Stimulated activated naive CD4-positive, alpha-beta T cell (primary cell): Measurements from ENCODE around the gene PLCL2.
"Not testable (repeated sequence)": the region's sequence is repeated elsewhere in the genome, so short reads cannot be mapped to it uniquely, and the experiment has no call there.

Source experiments
- DNase-seq, 6 experiments: peaks; one replicate each; lab custom pipeline; 2025; lab: John Stamatoyannopoulos, UW

Gene PLCL2

GRCh38 chr3:16961621-16962205, 77.0 kb downstream of the PLCL2 start:
- no peak for DNase-seq

DNA sequence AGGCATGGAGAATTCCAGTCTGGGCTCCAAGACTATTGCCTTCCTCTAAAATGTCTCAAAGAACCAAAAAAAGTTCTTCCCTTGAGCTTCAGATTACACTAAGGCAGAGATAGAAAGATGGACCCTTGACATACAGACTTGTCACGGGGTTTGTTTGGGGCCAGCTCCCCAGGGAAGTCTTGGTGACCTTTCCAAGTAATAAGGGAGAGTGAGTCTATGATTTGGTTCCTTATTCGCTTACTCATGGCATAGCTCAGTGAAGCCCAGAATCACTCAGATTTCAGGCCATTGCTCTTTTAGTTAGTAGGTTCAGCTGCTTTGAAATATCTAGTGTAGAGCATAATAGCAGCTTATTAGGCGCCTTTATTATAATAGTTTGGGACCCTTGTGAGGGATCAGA, 90.3 kb downstream of the PLCL2 start:
- DNase-seq: no peak

- DNase-seq: no peak
Measured at GRCh38 chr3:16978234-16978920, 93.6 kb downstream of the PLCL2 start.

- DNase-seq: no peak
Measured at GRCh38 chr3:16978921-16979271, 94.1 kb downstream of the PLCL2 start.

GRCh38 chr3:16979769-16980515, 95.2 kb downstream of the PLCL2 start:
- DNase-seq: not testable (repeated sequence)

DNA sequence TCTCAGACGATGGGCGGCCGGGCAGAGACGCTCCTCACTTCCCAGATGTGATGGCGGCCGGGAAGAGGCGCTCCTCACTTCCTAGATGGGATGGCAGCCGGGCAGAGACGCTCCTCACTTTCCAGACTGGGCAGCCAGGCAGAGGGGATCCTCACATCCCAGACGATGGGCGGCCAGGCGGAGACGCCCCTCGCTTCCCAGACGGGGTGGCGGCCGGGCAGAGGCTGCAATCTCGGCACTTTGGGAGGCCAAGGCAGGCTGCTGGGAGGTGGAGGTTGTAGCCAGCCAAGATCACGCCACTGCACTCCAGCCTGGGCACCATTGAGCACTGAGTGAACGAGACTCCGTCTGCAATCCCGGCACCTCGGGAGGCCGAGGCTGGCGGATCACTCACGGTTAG, 95.8 kb downstream of the PLCL2 start:
- DNase-seq: not testable (repeated sequence)

DNA sequence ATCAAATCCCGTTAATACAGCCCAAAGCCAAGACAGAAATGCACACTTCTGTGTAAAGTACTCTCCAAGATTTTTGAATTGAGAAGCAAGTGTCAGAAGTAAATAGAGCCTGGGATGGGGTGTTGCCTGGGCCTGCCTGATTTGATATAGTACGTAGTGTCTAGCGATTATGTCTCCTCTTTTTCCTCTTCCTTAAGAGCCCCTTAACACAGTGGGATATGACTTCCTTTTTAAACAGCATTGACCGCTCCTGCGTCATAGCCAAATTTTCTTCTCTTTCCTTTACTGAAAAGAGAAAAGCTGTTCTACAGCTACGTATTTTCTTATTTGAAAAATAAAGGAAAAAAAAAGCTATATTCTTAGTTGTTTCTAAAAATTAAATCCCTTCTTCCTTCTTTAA, 97.7 kb downstream of the PLCL2 start:
- no peak for DNase-seq

GRCh38 chr3:16985608-16986007, 100.9 kb downstream of the PLCL2 start:
- DNase-seq: no peak

DNA sequence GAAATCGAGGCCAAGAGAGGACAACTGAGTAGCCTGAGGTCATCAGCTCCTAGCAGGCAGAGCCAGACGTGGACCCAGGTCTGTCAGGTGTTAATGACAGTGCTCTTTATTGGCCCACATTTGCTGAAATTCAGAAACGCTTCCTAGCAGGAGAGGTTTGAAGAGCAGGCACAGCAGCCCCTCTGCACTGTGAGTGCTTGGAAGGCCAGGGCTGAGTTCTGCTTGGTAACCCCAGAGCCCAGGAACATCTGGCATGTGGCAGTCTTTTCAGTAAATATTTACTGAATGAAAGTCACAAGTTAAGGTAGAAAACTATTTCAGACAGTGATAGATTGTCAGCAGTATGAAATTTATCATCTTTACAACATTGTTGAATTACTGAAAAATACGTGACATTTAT, 102.4 kb downstream of the PLCL2 start:
- DNase-seq: no peak

DNA sequence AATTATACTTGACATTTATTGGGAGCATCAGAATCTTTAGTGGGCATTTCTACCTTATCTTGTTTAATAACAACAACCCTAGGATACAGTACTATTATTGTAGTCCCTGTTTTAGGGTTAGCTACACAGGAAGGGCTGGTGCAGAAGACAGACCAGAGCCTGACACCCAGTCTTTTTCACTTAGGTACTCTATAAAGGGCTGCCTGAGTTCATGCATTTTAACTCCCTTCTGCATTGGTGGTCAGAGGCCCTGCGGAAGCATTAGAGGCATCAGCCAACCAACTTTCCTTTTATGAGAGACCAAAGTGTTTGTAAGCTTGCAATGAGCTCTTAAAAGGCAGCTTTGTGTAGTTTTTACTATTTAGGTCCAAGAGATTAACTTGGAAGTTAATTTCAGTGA, 105.4 kb downstream of the PLCL2 start:
- DNase-seq: no peak

DNA sequence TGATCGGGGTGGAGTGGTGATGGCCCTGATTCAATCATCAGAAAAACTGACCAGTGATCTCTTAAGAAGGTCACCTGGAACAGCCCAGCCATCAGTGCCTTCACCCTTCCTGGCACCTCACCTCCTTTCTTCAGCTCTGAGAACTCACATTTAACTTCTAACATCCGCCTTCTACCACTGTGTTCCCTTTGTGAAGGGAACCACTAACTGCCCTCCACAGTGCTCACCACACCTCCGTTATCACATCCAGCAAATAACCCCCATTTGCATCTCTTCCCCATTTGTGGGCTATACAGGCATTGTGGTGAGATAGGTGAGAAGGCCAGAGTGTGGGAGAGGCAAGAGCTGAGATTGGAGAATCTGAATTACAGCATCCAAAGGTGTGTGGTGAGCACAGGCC, 107.4 kb downstream of the PLCL2 start:
- DNase-seq: no peak

- no peak for DNase-seq
Measured at GRCh38 chr3:16993227-16993626, 108.5 kb downstream of the PLCL2 start.

DNA sequence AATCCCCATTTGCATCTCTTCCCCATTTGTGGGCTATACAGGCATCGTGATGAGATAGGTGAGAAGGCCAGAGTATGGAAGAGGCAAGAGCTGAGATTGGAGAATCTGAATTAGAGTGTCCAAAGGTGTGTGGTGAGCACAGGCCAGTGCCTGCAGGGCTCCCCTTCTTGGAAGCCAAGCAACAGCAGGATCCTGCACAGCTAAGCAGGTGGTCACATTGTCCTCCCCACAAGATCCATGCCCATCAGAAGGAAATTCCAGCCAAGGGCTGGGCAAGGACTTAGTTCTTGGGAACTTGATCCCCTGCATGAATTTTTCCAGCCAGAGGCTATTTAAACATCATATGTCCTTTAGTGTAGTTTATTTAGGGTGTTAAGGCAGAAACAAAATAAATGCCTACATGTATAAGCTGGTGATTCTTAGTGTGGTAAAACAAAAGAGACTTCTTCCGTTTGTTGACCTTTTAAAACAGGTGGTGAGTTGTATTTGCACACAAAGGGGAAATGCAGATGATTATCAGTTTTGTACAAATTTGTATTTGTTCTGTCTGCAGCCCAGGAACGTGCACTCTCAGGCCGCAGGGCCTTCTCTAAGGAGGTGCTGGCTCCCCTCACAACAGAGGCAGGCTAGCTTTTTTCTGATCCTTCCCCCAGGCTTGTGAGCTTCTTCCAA, 110.2 kb downstream of the PLCL2 start:
- DNase-seq: no peak

DNA sequence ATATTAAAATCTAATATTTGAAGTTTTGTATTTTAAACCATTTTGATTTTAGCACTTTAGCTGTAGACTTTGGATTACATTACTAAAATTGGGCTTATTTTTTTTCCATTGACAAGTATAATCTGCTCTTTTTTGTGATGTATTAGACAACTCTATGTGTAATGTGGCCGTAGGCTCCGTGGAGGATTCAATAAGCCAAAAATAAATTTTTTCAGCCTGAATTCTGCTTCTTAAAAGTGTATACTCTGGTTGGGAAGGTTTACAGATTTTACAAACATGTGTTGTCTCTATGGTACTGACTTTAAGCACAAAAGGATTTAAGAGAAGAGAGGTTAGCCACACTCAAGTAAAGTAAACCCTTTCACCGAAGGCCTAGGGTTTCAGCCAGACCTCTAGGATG, 110.8 kb downstream of the PLCL2 start:
- DNase-seq: no peak

DNA sequence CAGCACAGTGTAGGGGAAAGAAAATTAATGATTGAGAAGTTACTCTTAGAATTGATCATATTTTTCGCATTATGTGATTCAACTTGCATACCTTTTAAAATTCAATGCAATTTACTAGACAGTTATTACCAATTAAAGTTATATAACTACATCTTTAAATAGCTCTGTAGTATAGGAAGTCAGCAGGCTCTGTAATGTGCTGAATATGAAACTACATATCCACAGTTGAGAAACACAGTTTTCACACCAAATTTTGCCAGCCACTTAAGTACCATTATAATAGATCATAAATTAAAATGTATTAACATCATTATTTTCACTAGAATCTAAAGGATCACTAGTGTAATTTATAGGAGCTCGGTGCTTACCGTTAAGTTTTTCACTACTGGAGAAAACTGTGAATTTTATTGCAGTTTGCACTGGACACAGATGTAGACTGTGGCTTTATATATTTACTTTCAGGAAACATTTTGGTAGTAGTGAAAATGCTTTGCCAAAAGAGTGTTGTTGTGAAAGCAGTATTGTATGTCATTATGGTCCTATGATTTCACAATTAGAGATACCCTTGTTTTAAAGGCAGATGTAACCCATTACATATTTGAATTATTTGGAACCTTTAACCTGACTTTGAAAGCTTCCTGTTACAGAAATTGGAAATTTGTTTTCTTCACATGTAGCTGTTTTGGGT, 113.6 kb downstream of the PLCL2 start:
- no peak for DNase-seq

- no peak for DNase-seq
Measured at GRCh38 chr3:16999161-16999560, 114.4 kb downstream of the PLCL2 start.

DNA sequence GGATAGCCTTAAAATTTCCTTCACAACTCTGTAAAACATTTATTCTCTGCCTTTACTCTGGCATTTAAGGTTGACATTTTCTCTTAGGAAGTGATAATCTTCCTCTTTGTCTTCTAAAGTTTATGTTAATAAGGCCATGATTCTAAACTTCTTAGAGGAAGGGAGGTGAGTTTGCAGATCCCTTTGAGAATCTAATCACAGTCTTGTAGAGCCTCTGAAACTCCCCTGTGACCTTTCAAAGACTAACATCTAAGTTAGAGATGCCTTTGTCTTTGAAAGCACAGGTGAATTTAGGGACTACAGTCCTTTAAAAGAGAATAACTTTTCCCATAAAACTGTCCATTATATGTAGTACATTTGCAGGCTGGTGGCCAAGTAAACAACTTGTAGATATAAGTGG, 115.1 kb downstream of the PLCL2 start:
- no peak for DNase-seq

DNA sequence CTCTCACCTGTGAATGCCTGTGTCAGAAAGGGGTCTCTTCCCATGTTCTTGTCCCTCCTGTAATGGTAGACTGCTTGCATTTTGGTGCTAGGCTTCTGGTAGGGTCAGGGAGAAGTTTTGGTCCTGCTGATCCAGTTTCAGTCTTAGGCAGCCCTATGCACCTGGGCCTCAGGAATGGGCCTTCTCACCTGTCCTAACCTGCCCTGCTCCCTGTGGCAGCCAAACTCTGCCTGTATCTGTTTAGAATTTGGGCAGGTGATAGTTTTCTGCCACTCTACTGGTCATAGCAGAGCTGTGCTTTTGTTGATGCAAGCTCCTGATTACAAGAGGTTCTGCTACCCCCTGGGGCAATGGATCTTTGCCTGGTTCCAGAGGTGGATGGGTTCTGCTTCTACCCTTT, 118.7 kb downstream of the PLCL2 start:
- DNase-seq: no peak

- DNase-seq: no peak
Measured at GRCh38 chr3:17006132-17006852, 121.5 kb downstream of the PLCL2 start.

- DNase-seq: no peak
Measured at GRCh38 chr3:17007284-17007683, 122.5 kb downstream of the PLCL2 start.

DNA sequence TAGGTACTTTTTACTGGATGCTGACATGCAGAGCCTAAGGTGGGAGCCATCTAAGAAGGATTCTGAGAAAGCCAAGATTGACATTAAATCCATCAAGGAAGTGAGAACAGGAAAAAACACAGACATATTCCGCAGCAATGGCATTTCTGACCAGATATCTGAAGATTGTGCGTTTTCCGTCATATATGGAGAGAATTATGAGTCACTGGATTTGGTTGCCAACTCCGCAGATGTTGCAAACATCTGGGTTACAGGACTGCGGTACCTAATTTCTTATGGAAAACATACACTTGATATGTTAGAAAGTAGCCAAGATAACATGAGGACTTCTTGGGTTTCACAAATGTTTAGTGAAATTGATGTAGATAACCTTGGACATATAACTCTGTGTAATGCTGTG, 125.1 kb downstream of the PLCL2 start:
- no peak for DNase-seq
